SKM-1 (cell line): ENCODE measurements around the gene SEZ6L.

Experiments
- DNase-seq: peaks from one replicate; lab custom pipeline; 2025; ENCODE audit not compliant: unreplicated experiment; lab: John Stamatoyannopoulos, UW

Gene SEZ6L

DNA sequence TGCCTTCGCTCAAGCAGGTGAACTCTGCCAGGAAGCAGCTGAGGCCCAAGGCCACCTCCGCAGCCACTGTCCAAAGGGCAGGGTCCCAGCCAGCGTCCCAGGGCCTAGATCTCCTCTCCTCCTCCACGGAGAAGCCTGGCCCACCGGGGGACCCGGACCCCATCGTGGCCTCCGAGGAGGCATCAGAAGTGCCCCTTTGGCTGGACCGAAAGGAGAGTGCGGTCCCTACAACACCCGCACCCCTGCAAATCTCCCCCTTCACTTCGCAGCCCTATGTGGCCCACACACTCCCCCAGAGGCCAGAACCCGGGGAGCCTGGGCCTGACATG, 123.4 kb downstream of the SEZ6L start:
- no peak for DNase-seq

- DNase-seq: no peak
Observed at GRCh38 chr22:26295563-26296126, 126.4 kb downstream of the SEZ6L start.

DNA sequence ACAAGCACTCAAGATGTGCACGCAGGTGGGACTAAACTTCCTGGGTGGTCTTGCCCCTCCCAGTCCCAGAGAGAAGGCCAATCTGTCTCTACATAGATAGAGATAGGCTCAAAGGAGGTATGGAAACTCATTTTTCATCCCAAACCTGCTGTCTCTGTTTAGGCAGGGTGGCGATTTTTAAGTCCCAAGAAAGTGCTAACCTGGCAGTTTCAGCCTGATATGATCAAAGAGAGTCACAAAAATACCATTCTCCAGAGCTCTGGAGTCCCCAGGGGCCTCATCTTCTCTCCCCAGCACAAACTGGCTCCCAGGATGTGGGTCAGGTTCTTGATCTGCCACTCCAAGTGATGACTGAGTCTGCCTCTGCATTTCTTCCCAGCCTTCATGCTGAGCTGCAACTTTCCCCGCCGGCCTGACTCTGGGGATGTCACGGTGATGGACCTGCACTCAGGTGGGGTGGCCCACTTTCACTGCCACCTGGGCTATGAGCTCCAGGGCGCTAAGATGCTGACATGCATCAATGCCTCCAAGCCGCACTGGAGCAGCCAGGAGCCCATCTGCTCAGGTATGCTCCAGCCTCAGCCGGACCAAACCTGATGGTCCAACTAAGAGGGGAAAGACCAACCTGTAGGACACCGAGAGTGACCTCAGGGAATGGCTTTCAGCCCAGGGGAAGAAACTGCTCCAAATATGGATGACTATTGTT, 129.5 kb downstream of the SEZ6L start:
- no peak for DNase-seq

DNA sequence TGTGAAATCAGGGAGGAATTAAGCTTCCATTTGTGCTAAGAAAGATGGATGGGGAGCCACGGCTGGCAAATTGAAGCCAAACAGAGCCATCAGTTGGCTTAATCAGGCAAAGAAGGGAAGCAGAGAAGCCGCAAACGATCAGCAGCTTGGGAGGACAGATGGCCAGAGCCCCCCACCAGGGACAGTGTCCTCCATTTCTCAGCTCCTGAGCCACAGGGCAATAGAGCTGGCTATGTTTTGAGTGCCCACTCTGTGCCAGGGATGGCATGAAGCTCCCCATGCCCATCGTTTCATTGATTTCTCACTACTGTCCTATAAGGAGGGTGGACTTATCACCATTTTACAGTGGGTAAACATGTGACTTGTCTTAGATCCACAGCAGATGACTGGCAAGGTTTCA, 133.5 kb downstream of the SEZ6L start:
- no peak for DNase-seq

GRCh38 chr22:26303475-26303874, 134.2 kb downstream of the SEZ6L start:
- no peak for DNase-seq

DNA sequence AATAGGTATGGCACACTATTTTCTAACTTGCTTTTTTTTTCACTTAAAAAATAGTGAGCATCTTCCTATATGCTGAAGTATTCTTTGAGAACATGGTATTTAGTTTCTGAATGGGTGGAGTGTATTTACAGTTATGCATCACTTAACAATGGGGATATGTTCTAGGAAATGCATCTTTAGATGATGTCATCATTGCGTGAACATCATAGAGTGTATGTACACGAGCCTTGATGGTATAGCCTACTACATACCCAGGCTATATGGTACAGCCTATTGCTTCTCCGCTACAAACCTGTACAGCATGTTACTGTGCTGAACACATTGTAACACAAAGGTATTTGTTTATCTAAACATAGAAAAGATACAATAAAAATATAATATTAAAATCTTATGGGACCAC, 135.5 kb downstream of the SEZ6L start:
- DNase-seq: no peak

DNA sequence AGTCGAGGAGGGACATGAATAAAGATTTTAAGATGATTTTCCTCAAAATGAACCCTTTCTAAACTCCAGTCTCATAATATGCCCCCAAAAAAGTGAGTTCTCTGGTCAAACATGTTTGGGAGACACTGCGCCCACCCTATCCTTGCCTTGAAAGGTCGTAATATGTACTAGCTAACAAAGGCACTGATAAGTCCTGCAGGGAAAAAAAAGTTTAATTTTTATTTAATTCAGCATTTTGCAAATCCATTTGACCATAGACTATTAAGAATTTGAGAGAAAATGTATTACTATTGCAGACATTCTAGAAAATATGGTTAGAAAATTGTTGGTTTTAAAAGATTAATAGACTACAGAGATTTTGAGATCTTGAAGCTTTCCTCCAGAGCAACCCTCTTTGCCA, 139.2 kb downstream of the SEZ6L start:
- no peak for DNase-seq

GRCh38 chr22:26310616-26311015, 141.4 kb downstream of the SEZ6L start:
- DNase-seq: no peak

DNA sequence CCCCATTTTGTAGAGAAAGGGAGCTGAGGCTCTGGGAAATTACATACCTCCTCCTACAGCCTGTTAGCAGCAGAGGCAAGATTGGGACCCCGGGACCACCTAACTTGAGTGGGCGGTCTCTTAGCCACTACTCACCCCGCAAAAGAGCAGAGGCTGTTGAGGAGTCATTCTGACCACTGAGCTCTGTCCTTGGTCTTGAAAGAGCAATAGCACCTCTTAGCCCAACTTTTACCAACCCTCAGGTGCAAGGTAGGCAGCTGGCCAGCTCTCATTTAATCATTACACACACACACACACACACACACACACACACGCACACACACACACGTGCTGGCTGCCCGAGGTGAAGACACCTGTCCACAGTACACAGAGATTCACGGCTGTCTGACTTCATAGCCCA, 144.0 kb downstream of the SEZ6L start:
- no peak for DNase-seq

DNA sequence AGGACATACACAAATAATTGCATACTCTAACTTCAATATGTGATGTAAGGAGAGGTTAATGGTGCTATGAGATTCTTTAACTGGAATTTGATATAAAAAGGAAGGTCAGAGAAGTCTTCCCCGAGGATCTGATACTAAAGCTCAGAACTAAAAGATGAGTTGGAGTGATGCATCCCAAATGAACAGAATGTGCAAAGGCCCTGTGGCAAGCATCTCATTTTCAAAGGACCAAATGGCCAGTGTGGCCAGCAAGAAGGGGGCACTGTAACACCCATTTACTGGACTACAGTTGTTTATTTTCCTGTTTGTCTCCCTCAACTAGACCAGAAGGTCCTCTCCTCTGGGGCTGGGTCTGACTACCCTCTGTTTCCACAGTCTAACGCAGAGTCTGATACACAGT, 144.9 kb downstream of the SEZ6L start:
- DNase-seq: no peak

DNA sequence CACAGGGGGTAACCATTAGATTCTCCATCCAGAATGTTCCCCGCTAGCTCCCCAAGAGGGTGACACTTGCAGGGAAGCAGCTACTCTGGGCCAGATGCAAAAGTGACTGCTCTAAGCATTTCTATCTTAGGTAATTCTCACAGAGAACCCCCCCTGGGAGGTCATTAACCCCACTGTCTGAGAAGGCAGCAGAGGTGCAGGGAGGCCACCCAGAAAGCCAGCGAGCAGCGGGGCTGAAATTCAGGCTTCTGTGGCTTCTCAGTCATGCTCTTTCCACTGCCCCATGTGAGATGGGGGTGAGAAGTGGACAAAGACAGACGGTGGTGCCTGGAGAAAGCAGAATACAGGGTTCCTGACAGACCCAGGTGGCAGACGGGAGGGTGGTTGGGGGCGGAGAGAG, 145.4 kb downstream of the SEZ6L start:
- DNase-seq: no peak

GRCh38 chr22:26316732-26317285, 147.5 kb downstream of the SEZ6L start:
- no peak for DNase-seq

DNA sequence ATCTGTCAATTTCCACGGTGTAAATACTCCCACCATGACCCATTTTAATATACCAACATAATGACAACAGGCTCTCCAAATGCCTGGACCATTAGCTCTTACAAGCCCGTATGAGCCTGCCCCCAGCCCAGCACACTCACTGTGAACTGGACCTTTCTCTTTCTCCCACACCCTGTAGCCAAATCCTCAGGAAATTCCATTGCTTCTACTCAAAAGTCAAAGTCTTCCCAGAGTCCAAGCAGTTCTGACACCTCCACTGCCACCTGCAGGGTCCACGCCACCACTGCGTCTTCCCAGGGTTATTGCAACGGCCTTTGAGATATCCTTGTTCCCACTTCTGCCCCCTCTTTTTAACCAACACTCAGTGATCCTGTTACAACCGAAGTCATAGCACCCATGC, 149.7 kb downstream of the SEZ6L start:
- DNase-seq: no peak

- no peak for DNase-seq
Observed at GRCh38 chr22:26320447-26320846, 151.2 kb downstream of the SEZ6L start.

GRCh38 chr22:26321469-26321913, 152.2 kb downstream of the SEZ6L start:
- DNase-seq: no peak

GRCh38 chr22:26322179-26322905, 153.1 kb downstream of the SEZ6L start:
- DNase-seq: no peak

DNA sequence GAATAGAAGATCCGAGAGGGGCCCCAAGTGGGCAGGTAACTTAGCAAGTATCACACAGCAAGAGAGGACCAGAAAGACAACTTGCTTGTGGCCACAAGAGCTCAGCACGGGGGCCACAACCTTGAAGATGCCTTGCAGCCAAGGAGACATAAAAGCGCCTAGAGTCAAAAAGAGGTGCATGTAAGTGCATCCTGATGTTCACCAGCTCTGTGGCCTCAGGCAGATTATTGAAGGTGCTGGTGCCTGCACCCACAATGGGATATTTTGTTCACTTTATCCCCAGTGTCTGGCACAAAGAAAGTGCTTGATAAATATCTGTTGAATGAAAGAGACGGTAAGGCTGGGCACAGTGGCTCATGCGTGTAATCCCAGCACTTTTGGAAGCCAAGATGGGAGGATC, 153.8 kb downstream of the SEZ6L start:
- no peak for DNase-seq

DNA sequence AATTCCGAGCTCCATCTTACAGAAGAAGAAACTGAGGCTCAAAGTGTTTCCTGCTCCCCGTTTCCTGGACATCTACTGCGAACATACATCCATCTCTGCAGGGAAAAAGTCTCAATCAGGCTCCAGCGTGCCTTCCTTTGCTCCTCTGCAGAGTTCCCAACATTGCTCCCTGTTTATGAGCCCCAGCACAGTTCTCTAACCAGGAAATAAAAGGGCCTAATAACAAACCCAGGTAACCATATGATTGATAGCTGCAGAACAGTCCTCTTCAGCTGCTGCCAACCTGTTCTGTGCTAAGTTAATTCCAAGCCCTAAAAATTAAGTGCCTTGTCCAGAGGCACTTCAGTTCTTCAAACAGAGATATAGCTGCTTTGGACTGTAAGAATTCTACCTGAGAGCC, 154.9 kb downstream of the SEZ6L start:
- no peak for DNase-seq

- no peak for DNase-seq
Observed at GRCh38 chr22:26325641-26326040, 156.4 kb downstream of the SEZ6L start.

GRCh38 chr22:26326803-26327202, 157.5 kb downstream of the SEZ6L start:
- no peak for DNase-seq

DNA sequence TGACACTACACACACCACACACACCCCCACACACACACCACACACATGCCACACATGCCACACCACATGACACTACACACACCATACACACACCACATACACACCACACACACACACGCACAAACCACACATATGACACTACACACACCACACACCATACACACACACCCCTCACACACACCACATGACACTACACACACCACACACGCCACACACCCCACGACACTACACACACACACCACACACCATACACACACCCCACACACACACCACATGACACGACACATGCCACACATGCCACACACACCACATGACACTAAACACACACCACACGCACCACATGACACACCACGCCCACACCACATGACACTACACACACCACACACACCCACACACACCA, 158.0 kb downstream of the SEZ6L start:
- DNase-seq: no peak

GRCh38 chr22:26328221-26328620, 159.0 kb downstream of the SEZ6L start:
- DNase-seq: no peak
